Right lobe of liver (tissue), 6 donors: ENCODE results near the gene FITM2. TPM values are rescaled to one million over a fixed set of nuclear protein-coding genes. Genes with fewer than 3 reads are reported as not detected.
A peak's percentile ranks its signal among the peaks of the same experiment; 100 is the strongest.

ENCODE experiments used
- ATAC-seq, 4 donors: fragments of 200-7000 bp; cut with Tn5 transposase; one replicate each; pipeline ENCODE4 v1.9.1; 2020; ENCODE audit warnings: mild to moderate bottlenecking in 4 of 4, moderate library complexity in 4 of 4
- DNase-seq, 3 donors: peaks; one replicate each; pipeline ENCODE4 v3.0.0-alpha.2; 2020
- H3K27ac ChIP-seq, 3 donors: fragments of 200-600 bp; one replicate each; pipeline ENCODE4 v1.8.0; 2022
- H3K27me3 ChIP-seq, 2 donors: fragments of 200-600 bp; one replicate each; pipeline ENCODE4 v1.8.0; 2022
- H3K36me3 ChIP-seq, 4 donors: fragments of 200-600 bp; sonication (generic) in 1 of 4; one replicate each; pipeline versions ENCODE4 v1.5.1 to v1.8.0; 2017 to 2022; ENCODE audit warnings: control low read depth in 1 of 4
- H3K4me1 ChIP-seq, 4 donors: fragments of 200-600 bp; sonication (generic) in 1 of 4; one replicate each; pipeline versions ENCODE4 v1.5.1 to v1.8.0; 2017 to 2022; ENCODE audit warnings: control low read depth in 1 of 4
- H3K4me3 ChIP-seq, 3 donors: fragments of 200-600 bp; one replicate each; pipeline ENCODE4 v1.8.0; 2022
- H3K9me3 ChIP-seq, 4 donors: fragments of 200-600 bp; sonication (generic) in 1 of 4; one replicate each; pipeline versions ENCODE4 v1.5.1 to v1.8.0; 2017 to 2022; ENCODE audit warnings: control low read depth in 1 of 4
- CTCF ChIP-seq, 4 donors: fragments of 200-600 bp in 3 of 4; fragments of 450-650 bp in 1 of 4; IDR thresholded peaks; one replicate each; pipeline versions ENCODE4 v1.5.1 to v1.8.0; 2016 to 2022; ENCODE audit warnings: antibody characterized with exemption in 4 of 4, mild to moderate bottlenecking in 2 of 4
- POLR2A ChIP-seq: fragments of 450-650 bp; IDR thresholded peaks from one replicate; pipeline ENCODE4 v1.6.1; 2017; ENCODE audit warnings: antibody characterized with exemption, mild to moderate bottlenecking
- WGBS: methylation state at CpG from one replicate; pipeline ENCODE4 v1.1.6; 2018; ENCODE audit warnings: low coverage, low lambda C conversion rate; ENCODE audit not compliant: insufficient coverage; ENCODE audit errors: missing lambda C conversion rate; 5-methylcytosine and 5-hydroxymethylcytosine counted together
- intact Hi-C, 2 donors: fragments of 100-400 bp; cut with DNase I; formaldehyde crosslinking; loops; one replicate each; pipeline versions ENCODE4 v1.11.2 to v1.14.1; 2022
- total RNA-seq, 6 experiments: library from RNA; depleted of rRNA in 2 of 6; stranded (reverse); fragments of >200 nt in 2 of 6; fragmentation: NEBNext Ultra II Directional in 3 of 6; extraction: Animal tissue kit (Norgen Biotek cat#: 25700) in 3 of 6; gene quantifications; one replicate each; pipeline versions ENCODE4 v1.1.0 to v1.2.4, GENCODE V29; 2016 to 2023
- donor health status: DM: no; HTN: yes; CAD: no.
- donor health status: DM: no; HTN: no; CAD: no.
- donor health status: DM: no; HTN: no; CAD: no.
- donor health status: DM: no; HTN: yes; CAD: no.
- donor health status: DM: no; HTN: yes; CAD: no.

Gene FITM2
- total RNA-seq, 6 experiments from 2014 or later: 3.6 to 8.0 (median 6.4) TPM

DNA sequence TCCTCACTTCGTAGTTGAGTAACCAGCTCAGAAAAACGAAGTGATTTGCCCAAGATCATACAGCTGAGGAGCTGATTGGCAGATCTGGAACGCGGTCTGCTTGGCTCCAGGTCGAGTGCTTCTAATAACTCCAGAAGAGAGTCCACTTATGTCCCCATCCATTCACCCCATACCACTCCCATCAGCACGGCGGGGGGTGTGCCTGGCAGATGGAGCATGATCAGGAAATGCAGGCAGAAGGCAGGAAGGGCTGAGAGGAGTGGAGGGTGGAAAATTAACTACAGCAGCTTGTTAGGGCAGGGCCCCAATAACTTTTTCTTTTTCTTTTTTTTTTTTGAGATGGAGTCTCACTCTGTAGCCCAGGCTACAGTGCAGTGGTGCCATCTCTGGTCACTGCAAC, 15.0 kb downstream of the FITM2 start:
- Histone ChIP-seq H3K9me3 (no peaks in the 10 kb centered on the region), H3K27me3 (no peaks in the 10 kb centered on the region), H3K4me3 (no peak overlapping the region), H3K27ac (no peak overlapping the region), H3K36me3 (no peaks in the 10 kb centered on the region), H3K4me1 (no peaks in the 10 kb centered on the region)
- TF ChIP-seq CTCF (IDR thresholded peaks at IDR 0.05) (no peak), POLR2A (no peak)
- intact Hi-C loops: no loop called here
- DNase-seq (no peak), ATAC-seq (no peak)
- 80% methylated on average over 7 of the region's 7 CpGs for WGBS

GRCh38 chr20:44291754-44292153, 19.2 kb downstream of the FITM2 start:
- no peaks in the 10 kb centered on the region for H3K9me3 ChIP-seq
- no peak for ATAC-seq

GRCh38 chr20:44288252-44288651, 22.8 kb downstream of the FITM2 start:
- TF ChIP-seq POLR2A: no peak
- TF ChIP-seq CTCF (IDR thresholded peaks at IDR 0.05): no peak
- intact Hi-C loops: no loop called here
- Histone ChIP-seq H3K36me3 (no peaks in the 10 kb centered on the region), H3K4me3 (no peak overlapping the region), H3K27ac (no peak overlapping the region), H3K27me3 (no peaks in the 10 kb centered on the region), H3K9me3 (no peaks in the 10 kb centered on the region), H3K4me1 (peaks cover 0 to 4% (median 0%) of the 10 kb centered on the region in 4 donors)
- 96% methylated on average over 3 of the region's 3 CpGs for WGBS
- no peak for DNase-seq
- ATAC-seq: no peak

More at GRCh38 chr20:44291754-44292153, 19.2 kb downstream of the FITM2 start:
- 94% methylated on average over 5 of the region's 7 CpGs for WGBS
- no peak for DNase-seq
- Histone ChIP-seq H3K4me3 (no peak overlapping the region), H3K4me1 (peaks cover 0 to 4% (median 0%) of the 10 kb centered on the region in 4 donors), H3K27me3 (no peaks in the 10 kb centered on the region), H3K27ac (no peak overlapping the region), H3K36me3 (no peaks in the 10 kb centered on the region)
- intact Hi-C loops: no loop called here
- no peak for TF ChIP-seq POLR2A
- TF ChIP-seq CTCF (IDR thresholded peaks at IDR 0.05): no peak

DNA sequence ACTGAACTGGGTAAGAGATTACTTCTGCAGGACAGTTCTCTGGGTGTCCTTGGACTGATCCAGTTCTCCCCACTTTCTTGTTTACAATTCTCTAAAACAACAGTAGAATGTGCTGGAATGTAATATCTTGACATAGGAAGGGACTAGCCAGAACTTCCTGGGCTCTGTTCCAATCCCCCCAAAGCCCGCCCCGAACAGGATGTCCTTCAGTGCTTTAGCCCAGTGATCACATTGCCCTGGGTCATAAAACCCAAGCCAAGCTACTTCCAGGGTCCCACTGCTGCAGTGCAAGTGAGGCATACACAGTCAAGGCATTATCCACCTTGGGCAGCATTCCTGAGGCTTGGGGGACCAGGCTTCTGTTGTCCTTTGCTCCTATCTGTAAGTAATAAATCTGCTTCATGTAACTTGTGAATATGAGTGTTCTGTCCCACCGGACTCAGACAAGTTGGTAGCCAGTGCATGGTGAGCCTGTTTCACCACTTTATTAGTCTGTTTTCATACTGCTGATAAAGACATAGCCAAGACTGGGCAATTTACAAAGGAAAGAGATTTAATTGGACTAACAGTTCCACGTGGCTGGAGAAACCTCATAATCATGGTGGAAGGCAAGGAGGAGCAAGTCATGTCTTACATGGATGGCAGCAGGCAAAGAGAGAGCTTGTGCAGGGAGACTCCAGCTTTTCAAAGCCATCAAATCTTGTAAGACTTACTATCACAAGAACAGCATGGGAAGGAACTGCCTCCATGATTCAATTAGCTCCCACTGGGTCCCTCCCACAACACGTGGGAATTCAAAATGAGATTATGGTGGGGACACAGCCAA, 23.5 kb downstream of the FITM2 start:
- no peaks in the 10 kb centered on the region for H3K27me3 ChIP-seq
- WGBS: 57% methylated on average over 4 of the region's 5 CpGs
- no peak for DNase-seq
- no peak for TF ChIP-seq CTCF (IDR thresholded peaks at IDR 0.05)
- no peak for TF ChIP-seq POLR2A
- no peak overlapping the region for H3K4me3 ChIP-seq
- H3K4me1 ChIP-seq: peaks cover 0 to 4% (median 0%) of the 10 kb centered on the region in 4 donors
- no peaks in the 10 kb centered on the region for H3K36me3 ChIP-seq
- peak overlapping the region in 1 of 3 donors; percentile 9 for H3K27ac ChIP-seq
- H3K9me3 ChIP-seq: no peaks in the 10 kb centered on the region
- intact Hi-C loops: no loop called here
- peak; percentile 50 to 67 (median 56) for ATAC-seq
